ENCODE results near the gene TMEM132C.

DNA sequence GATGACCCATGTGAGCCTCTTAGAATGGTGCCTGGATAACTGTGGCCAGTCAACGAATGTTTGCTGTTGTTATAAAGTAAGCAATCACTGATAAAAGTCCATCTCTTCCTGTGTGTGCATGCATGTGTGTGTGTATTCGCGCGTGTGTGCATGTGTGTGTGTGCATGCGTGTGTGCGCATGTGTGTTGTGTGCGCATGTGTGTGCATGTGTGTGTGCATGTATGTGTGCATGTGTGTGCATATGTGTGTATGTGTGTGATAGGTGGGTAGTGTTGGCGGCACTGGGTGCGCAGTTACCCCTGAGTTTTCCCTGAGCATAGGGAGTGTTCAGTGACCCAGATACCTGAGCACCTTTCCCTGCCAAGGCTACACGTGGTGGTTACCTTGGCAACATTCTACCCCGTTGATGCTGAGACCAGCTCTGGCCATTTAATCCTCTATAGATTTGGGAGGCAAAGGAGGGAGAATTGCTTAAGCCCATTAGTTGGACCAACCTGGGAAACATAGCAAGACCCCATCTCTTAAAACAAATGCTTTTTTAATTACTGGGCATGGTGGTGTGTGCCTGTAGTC, 419.0 kb downstream of the TMEM132C start:
- no peak for TF ChIP-seq POLR2A (IDR thresholded peaks at IDR 0.05)
- TF ChIP-seq, protein P1, sequence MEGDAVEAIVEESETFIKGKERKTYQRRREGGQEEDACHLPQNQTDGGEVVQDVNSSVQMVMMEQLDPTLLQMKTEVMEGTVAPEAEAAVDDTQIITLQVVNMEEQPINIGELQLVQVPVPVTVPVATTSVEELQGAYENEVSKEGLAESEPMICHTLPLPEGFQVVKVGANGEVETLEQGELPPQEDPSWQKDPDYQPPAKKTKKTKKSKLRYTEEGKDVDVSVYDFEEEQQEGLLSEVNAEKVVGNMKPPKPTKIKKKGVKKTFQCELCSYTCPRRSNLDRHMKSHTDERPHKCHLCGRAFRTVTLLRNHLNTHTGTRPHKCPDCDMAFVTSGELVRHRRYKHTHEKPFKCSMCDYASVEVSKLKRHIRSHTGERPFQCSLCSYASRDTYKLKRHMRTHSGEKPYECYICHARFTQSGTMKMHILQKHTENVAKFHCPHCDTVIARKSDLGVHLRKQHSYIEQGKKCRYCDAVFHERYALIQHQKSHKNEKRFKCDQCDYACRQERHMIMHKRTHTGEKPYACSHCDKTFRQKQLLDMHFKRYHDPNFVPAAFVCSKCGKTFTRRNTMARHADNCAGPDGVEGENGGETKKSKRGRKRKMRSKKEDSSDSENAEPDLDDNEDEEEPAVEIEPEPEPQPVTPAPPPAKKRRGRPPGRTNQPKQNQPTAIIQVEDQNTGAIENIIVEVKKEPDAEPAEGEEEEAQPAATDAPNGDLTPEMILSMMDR (IDR thresholded peaks at IDR 0.05): no peak
